Spinal cord (tissue), 10 donors: ENCODE measurements around the gene NPDC1. TPM values are rescaled to one million over a fixed set of nuclear protein-coding genes. Genes with fewer than 3 reads are reported as not detected.
A peak's percentile ranks its signal among the peaks of the same experiment; 100 is the strongest.

ENCODE experiments used
- DNase-seq, 6 donors: peaks; one replicate each; pipeline versions ENCODE4 v3.0.0 to v3.0.0-alpha.2; 2013 to 2015; ENCODE audit warnings: low spot score in 6 of 6, low read depth in 4 of 6
- H3K27ac ChIP-seq: one replicate; pipeline ENCODE4 v1.5.1; 2013; ENCODE audit warnings: low read depth, low read length, control low read depth
- H3K27me3 ChIP-seq: one replicate; pipeline ENCODE4 v1.6.1; 2013; ENCODE audit warnings: low read length; ENCODE audit not compliant: control insufficient read depth, insufficient read depth
- H3K36me3 ChIP-seq: one replicate; pipeline ENCODE4 v1.6.1; 2013; ENCODE audit warnings: low read length; ENCODE audit not compliant: control insufficient read depth, insufficient read depth
- H3K4me1 ChIP-seq: one replicate; pipeline ENCODE4 v1.6.1; 2013; ENCODE audit warnings: low read length; ENCODE audit not compliant: control insufficient read depth, insufficient read depth
- H3K4me3 ChIP-seq: one replicate; pipeline ENCODE4 v1.5.1; 2013; ENCODE audit warnings: low read depth, low read length, control low read depth
- H3K9me3 ChIP-seq: one replicate; pipeline ENCODE4 v1.6.1; 2013; ENCODE audit warnings: low read length; ENCODE audit not compliant: control insufficient read depth, insufficient read depth
- WGBS: methylation state at CpG from one replicate; pipeline ENCODE4 v1.1.5; 2013; ENCODE audit warnings: missing lambda C conversion rate; ENCODE audit not compliant: insufficient coverage; 5-methylcytosine and 5-hydroxymethylcytosine counted together
- long read RNA-seq, 4 donors: transcript quantifications; one replicate each; lab custom pipeline, GENCODE V29; 2026
- polyA plus RNA-seq, 2 donors: library from polyadenylated mRNA; unstranded; fragments of 120-200 nt; gene quantifications; one replicate each; pipeline ENCODE4 v1.2.1, GENCODE V29; 2013; ENCODE audit not compliant: insufficient read length in 2 of 2
- total RNA-seq, 2 donors: library from RNA; depleted of rRNA in 1 of 2; stranded (reverse); fragments of 120-200 nt in 1 of 2; fragments of >200 nt in 1 of 2; gene quantifications; one replicate each; pipeline versions ENCODE4 v1.2.3 to v1.2.4, GENCODE V29; 2013 to 2014
- donor health status: healthy.

The NPDC1 gene
- total RNA-seq (10 to 100 TPM; 26.7 to 82.7 TPM), polyA plus RNA-seq (100 to 1,000 TPM; 245 to 276 TPM)
- long read RNA-seq, donor 1, transcript NPDC1-202 (9 exons, 1,494 nt) = major isoform, 73 of 91 reads
- long read RNA-seq, donor 1, transcript NPDC1-201 (8 exons, 2,187 nt) = minor isoform, 13 of 91 reads
- long read RNA-seq, donor 1, partial matches to known transcripts = 0 of 91 reads
- long read RNA-seq, donor 1, other reads (novel, unspliced or antisense) = 0 of 91 reads
- long read RNA-seq, donor 2, transcript NPDC1-206 (2 exons, 383 nt) = minor isoform, 5 of 46 reads
- long read RNA-seq, donor 2, transcript NPDC1-201 (8 exons, 2,187 nt) = minor isoform, 7 of 46 reads
- long read RNA-seq, donor 2, transcript NPDC1-202 (9 exons, 1,494 nt) = major isoform, 32 of 46 reads
- long read RNA-seq, donor 2, partial matches to known transcripts = 0 of 46 reads
- long read RNA-seq, donor 2, other reads (novel, unspliced or antisense) = 0 of 46 reads
- long read RNA-seq, donor 3, transcript NPDC1-202 (9 exons, 1,494 nt) = major isoform, 53 of 67 reads
- long read RNA-seq, donor 3, transcript NPDC1-201 (8 exons, 2,187 nt) = minor isoform, 6 of 67 reads
- long read RNA-seq, donor 3, partial matches to known transcripts = 0 of 67 reads
- long read RNA-seq, donor 3, other reads (novel, unspliced or antisense) = 0 of 67 reads
- long read RNA-seq, donor 4, transcript NPDC1-202 (9 exons, 1,494 nt) = major isoform, 12 of 20 reads
- long read RNA-seq, donor 4, partial matches to known transcripts = 0 of 20 reads
- long read RNA-seq, donor 4, other reads (novel, unspliced or antisense) = 0 of 20 reads

- Histone ChIP-seq H3K4me3 (peak within 1 kb of the TSS; percentile 68), H3K36me3 (peaks cover 53% of the 10 kb centered on the region), H3K9me3 (no peaks in the 10 kb centered on the region), H3K4me1 (peaks cover 73% of the 10 kb centered on the region), H3K27ac (peak within 1 kb of the TSS; percentile 84), H3K27me3 (peaks cover 23% of the 10 kb centered on the region)
- under 1% methylated on average over 57 of the region's 57 CpGs for WGBS
- DNase-seq = peak in 4 of 6 donors; percentile 70 to 95 (median 84)
Measured at GRCh38 chr9:137046088-137046787, at the start of gene NPDC1. Gene NPDC1 (minus strand): TSS chr9:137046177. CDS start chr9:137045989, 188 bp downstream.

- no peak overlapping the region for H3K27ac ChIP-seq
- no peaks in the 10 kb centered on the region for H3K27me3 ChIP-seq
- H3K4me3 ChIP-seq = no peak overlapping the region
- H3K9me3 ChIP-seq = no peaks in the 10 kb centered on the region
- DNase-seq = no peak
- H3K4me1 ChIP-seq = peaks cover 24% of the 10 kb centered on the region
- WGBS = 82% methylated on average over 11 of the region's 11 CpGs
- peaks cover 42% of the 10 kb centered on the region for H3K36me3 ChIP-seq
Measured at GRCh38 chr9:137089232-137089947, 43.4 kb upstream of the NPDC1 start.

- WGBS = no CpG with 5 or more reads among the region's 5 CpGs
- no peak for DNase-seq
- Histone ChIP-seq H3K4me3 (no peak overlapping the region), H3K27me3 (peaks cover 2% of the 10 kb centered on the region), H3K36me3 (peaks cover 34% of the 10 kb centered on the region), H3K9me3 (no peaks in the 10 kb centered on the region), H3K27ac (no peak overlapping the region), H3K4me1 (peaks cover 24% of the 10 kb centered on the region)
Measured at GRCh38 chr9:137088121-137088520, 42.1 kb upstream of the NPDC1 start.

- Histone ChIP-seq H3K9me3 (no peaks in the 10 kb centered on the region), H3K27ac (peak overlapping the region; percentile 89), H3K4me1 (peaks cover 24% of the 10 kb centered on the region), H3K27me3 (peaks cover 7% of the 10 kb centered on the region), H3K36me3 (peaks cover 38% of the 10 kb centered on the region), H3K4me3 (peak overlapping the region; percentile 80)
- peak in 1 of 6 donors; percentile 10 for DNase-seq
- 6% methylated on average over 20 of the region's 22 CpGs for WGBS
Measured at GRCh38 chr9:137087409-137087925, 41.5 kb upstream of the NPDC1 start.

- H3K4me1 ChIP-seq = peaks cover 24% of the 10 kb centered on the region
- peaks cover 38% of the 10 kb centered on the region for H3K36me3 ChIP-seq
- peak; percentile 88 to 99 (median 94) for DNase-seq
- H3K27ac ChIP-seq = peak within 1 kb of the TSS; percentile 89
- no peaks in the 10 kb centered on the region for H3K9me3 ChIP-seq
- H3K27me3 ChIP-seq = peaks cover 12% of the 10 kb centered on the region
- H3K4me3 ChIP-seq = peak within 1 kb of the TSS; percentile 80
- WGBS = under 1% methylated on average over 101 of the region's 101 CpGs
Measured at GRCh38 chr9:137086531-137087408, 40.8 kb upstream of the NPDC1 start, which contains the start of gene MAN1B1. Gene MAN1B1 (plus strand): TSS chr9:137086985. CDS start chr9:137087000, 15 bp downstream.

- H3K4me3 ChIP-seq = peak overlapping the region; percentile 80
- peak in 2 of 6 donors; percentile 23 to 33 for DNase-seq
- peaks cover 15% of the 10 kb centered on the region for H3K27me3 ChIP-seq
- WGBS = 2% methylated on average over 57 of the region's 58 CpGs
- H3K4me1 ChIP-seq = peaks cover 24% of the 10 kb centered on the region
- H3K9me3 ChIP-seq = no peaks in the 10 kb centered on the region
- H3K36me3 ChIP-seq = peaks cover 32% of the 10 kb centered on the region
- peak overlapping the region; percentile 89 for H3K27ac ChIP-seq
Measured at GRCh38 chr9:137085920-137086530, 40.0 kb upstream of the NPDC1 start.

GRCh38 chr9:137084526-137084925 is 38.5 kb upstream of the NPDC1 start:
- peaks cover 28% of the 10 kb centered on the region for H3K36me3 ChIP-seq
- H3K4me1 ChIP-seq = peaks cover 21% of the 10 kb centered on the region
- H3K27me3 ChIP-seq = peaks cover 30% of the 10 kb centered on the region
- H3K9me3 ChIP-seq = no peaks in the 10 kb centered on the region
- no peak overlapping the region for H3K4me3 ChIP-seq
- DNase-seq = no peak
- 97% methylated on average over 6 of the region's 9 CpGs for WGBS
- no peak overlapping the region for H3K27ac ChIP-seq
